Measurements from ENCODE around the gene MGA. TPM values are rescaled to one million over a fixed set of nuclear protein-coding genes. Genes with fewer than 3 reads are reported as not detected.

The MGA gene
- total RNA-seq, result 11.3 and 14.2 TPM in 2 replicates

DNA sequence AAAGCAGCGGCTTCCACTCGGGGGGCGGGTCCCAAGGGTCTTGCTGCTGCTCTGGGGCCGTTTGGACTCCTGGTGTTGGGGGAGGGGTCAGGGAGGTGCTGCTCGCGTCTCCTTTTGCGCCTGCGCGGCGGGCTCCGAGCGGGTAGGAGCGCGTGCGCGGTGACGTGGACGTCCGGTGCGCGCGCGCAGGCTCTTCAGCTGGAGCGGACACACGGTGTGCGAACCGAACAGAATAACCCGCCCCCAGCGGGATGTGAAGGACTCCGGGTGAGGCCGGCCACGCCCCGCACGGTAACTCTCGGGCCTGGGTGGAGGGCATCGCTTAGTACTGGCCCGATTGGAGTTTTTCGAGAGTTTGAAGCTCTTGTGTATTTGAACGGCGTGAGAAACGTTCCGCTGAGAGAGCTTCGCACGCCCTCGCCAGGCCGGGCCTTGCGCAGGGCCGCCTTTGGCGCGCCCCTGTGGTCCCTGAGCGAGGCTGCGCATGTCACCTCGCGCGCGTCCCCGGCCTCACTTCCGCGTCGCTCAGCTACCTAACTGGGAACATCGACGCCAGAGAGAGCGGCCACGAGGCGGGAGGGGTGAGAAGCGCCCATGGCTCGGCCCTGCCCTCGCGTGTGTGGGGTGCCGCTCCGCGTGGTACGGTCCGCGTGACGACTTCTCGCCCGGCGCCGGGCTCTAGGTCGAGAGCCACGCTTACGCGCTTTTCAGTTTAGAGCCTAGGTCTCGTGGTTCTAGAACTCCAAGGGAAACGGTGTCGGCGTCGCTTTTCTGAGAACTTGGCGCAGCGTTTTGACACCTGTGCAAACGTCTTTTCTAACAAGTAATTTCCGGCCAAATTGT lies at the start of gene MGA:
TSS of gene MGA (plus strand) at position 171 of the 843 bp plus-strand sequence.

DNA sequence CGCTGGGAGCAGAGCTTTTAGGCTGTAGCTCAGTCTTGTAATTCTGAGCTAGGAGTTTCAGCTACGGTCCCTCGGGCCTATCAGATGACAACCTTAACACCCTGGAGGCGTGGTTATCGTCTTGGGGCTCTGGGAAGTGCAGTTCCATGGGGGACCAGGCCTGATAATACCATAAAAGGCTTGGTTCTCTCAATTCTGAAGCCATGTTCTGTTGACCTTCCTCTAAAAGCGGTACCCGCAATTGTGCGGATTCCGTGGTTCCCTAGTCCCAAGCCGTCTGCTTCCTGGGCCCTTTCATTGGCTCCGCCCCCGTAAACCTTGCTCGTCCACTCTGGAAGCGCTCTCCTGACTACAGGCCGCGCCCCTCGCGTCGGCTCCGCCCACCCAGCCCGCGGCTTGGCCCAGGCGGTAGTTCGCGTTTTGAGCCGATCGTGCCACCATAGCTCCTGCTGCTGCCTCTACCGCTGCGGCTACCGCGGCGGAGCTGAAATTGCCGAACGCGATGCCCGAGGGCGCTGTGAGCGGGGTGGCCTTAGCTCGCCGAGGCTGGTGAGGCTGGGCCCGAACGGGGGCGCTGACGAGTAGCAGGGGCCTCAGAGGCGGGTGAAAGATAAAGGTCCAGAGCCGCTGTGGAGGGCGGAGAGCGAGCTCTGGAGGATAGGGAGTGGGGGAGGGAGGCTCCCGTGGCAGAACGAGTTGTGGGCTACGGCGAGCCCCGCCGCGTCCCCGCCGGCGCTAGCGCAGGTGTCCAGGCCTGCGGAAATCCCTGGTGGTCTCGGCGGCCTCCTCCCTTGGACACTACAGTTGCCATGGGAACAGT lies 114.1 kb downstream of the MGA start, which contains the start of gene MAPKBP1:
TSS of gene MAPKBP1 (plus strand) at position 423 of the 820 bp plus-strand sequence. CDS start 792 bp downstream, outside the sequence.

Other genes with a start within 250 kb of the MGA start
- gene RTF1, start 243.3 kb upstream of the MGA start, total RNA-seq, result 12.9 and 28.1 TPM in 2 replicates
- gene ITPKA, start 166.5 kb upstream of the MGA start, total RNA-seq, result 2.8 and 4.8 TPM in 2 replicates
- gene LTK, start 146.6 kb upstream of the MGA start, total RNA-seq, result not detected in 2 replicates
- 19.8 and 21.6 TPM in 2 replicates for gene RPAP1, start 116.1 kb upstream of the MGA start, total RNA-seq
- 15.4 and 24.0 TPM in 2 replicates for gene TYRO3, start 101.2 kb upstream of the MGA start, total RNA-seq
- gene MAPKBP1, start 114.1 kb downstream of the MGA start, total RNA-seq, result 4.4 and 5.2 TPM in 2 replicates
- gene JMJD7, start 167.7 kb downstream of the MGA start, total RNA-seq, result 3.3 and 4.6 TPM in 2 replicates
- 0.47 and 3.4 TPM in 2 replicates for gene PLA2G4B, start 178.4 kb downstream of the MGA start, total RNA-seq
- gene SPTBN5, start 233.6 kb downstream of the MGA start, total RNA-seq, result under 0.01 TPM in 1 of 2 replicates, not detected in the other

Data from pericardium fibroblast (primary cell).